Activated CD4-positive, alpha-beta T cell treated with anti-CD3 and anti-CD28 coated beads for 1 hour (primary cell): ENCODE results near the gene COL20A1.

ENCODE experiments used
- DNase-seq: peaks from one replicate; pipeline ENCODE4 v3.0.0-alpha.2; 2020

Gene COL20A1

DNA sequence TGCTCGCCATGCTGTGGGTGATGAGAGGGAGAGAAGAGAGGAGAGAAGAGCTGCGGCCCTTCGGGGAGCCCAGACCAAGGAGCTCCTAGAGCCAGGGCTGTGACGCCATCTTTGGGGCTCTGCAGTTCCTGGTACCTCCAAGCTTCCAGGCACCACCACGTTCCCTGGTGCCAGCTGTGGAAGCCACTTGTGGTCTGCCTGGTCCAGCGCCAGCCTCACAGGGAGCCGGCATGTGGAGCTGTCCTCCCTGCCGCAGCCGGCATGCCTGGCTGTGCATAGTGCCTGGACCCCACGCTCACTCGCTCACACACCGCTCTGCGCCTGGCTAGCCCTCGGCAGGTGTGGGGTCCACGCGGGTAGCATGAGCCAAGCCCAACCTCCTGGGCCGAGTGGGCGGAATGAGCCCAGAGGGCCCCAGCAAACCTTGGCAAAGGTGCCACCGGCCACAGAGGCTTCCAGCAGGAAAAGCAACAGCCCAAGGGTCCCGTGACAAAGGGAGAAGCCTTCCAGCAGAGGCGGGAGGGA is 87.4 kb downstream of the COL20A1 start:
- no peak for DNase-seq

DNA sequence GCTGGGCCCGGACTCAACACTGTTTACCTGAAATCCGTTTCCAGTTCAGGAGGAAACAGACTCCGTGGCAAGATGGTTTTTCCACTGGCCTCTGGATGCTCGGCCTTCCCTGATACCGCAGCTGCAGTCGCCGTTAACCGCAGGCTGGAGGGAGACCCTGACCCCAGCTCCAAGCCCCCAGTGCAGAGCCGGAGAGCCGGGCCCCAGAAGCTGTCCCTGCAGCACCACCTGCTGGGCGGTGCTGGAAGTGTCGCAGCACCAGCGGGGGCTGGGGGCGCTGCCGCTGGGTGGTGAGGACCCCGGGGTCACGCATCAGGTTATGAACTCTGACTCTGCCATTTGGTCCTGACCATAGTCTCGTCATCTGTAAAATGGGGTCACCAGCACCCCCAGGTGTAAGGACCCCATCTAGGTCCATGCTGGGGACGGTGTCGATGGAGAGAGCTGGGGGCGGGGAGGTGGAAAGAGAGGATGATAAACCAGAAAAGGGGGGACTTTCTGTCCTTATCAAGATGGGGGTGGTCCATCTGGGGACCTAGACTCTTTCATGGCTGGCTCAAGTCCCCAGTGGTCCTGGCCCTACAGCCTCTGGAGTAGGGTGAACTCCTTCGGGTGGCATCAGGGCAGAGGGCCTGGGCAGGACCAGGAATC is 88.9 kb downstream of the COL20A1 start:
- DNase-seq: peak; percentile 24

- no peak for DNase-seq
Measured at GRCh38 chr20:63382551-63383300, 89.7 kb downstream of the COL20A1 start.

DNA sequence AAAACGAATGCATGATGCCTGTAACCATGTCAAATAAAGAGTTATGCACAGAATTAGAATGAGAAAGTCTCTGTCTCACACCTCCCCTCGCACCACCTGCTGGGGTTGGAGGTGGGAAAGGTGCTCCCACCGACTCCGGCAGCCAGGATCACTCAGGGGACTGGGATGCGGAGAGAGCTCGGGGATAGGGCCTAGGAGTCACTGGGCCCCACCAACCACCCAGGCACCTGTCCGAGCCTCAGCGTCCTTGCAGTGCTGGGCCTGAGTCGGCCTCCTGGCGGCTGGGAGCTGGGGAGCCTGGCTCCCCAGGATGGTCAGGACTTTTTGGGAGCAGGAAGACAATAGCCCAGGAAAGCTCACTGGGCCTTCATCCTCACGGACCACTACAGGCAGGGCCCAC is 90.6 kb downstream of the COL20A1 start:
- no peak for DNase-seq

GRCh38 chr20:63384336-63384735 is 91.3 kb downstream of the COL20A1 start:
- no peak for DNase-seq
